Smooth muscle cell of the brain vasculature (primary cell): ENCODE data around the gene PTPN21.

Experiments
- DNase-seq: peaks from one replicate; pipeline ENCODE4 v3.0.0-alpha.2; 2012; ENCODE audit warnings: low read depth, low spot score

PTPN21 gene

GRCh38 chr14:88470542-88471440 is 84.0 kb downstream of the PTPN21 start:
- no peak for DNase-seq

GRCh38 chr14:88468406-88468805 is 86.4 kb downstream of the PTPN21 start:
- no peak for DNase-seq

DNA sequence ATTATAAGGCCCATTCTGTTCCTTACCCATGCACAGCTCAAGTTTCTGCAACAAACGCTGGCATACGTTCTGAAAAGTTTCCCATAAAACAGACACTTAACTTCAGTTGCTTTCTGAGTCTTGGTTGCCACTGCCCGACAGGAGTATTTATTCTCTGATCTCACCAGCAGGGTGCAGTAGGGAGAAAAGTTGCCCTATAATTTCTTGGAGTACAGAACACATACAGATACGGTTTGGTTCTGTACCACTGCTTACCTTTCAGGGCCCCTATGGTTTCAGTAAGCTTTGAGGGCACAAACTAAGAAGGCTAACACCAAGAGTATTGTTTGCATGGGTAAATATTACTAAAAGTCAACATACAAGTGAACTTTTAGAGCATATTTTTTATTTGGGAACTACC is 91.5 kb downstream of the PTPN21 start:
- no peak for DNase-seq

DNA sequence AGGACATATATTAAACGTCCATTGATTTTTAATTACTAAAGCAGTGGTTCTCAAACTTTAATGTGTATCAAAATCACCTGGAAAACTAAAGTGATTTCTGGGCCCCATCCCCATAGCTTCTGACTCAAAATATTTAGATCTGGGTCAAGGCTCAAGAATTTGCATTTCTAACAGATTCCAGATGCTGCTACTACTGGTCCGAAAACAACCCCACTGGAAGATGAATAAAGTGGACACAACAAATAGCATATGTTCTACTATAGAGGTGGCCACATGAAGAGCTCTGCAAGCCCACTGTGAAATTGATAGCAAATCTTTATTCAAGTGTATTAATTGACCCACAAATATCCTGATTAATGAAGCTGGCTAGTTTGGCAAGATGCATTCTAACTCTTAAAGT is 99.9 kb downstream of the PTPN21 start:
- no peak for DNase-seq

DNA sequence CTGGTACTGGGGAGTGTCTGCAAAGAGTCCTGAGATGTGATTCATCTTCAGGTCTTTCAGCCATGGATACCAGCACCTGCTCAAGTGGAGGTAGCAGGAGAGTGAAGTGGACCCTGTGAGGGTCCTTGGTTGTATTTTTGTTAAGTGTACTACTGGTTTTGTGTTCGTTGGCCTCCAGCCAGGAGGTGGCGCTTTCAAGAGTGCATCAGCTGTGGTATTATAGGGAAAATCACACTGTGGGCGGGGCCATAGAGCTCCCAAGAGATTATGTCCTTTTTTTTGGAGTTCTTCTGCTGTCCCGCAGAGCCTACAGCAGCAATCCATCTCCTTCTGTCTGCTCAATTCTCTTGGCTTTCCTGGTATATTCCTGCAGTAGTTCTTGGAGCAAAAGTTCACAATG is 102.6 kb downstream of the PTPN21 start:
- no peak for DNase-seq

GRCh38 chr14:88439088-88439487 is 115.7 kb downstream of the PTPN21 start:
- DNase-seq: no peak

DNA sequence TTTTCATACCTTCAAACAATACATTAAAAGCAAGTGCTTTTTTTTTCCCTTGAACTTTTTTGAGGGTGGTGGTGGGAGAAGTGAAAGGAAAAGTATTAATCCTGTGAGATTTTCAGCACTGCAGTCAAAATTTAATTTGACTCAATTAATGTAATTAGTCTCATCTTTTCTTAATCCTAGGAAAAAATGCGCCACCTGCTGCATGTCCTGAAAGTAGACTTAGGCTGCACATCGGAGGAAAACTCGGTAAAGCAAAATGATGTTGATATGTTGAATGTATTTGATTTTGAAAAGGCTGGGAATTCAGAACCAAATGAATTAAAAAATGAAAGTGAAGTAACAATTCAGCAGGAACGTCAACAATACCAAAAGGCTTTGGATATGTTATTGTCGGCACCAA is 117.1 kb downstream of the PTPN21 start:
- no peak for DNase-seq

GRCh38 chr14:88430976-88431375 is 123.8 kb downstream of the PTPN21 start:
- no peak for DNase-seq

- no peak for DNase-seq
These were observed 128.5 kb downstream of the PTPN21 start for GRCh38 chr14:88426271-88426670.

GRCh38 chr14:88424573-88424972 is 130.2 kb downstream of the PTPN21 start:
- no peak for DNase-seq

DNA sequence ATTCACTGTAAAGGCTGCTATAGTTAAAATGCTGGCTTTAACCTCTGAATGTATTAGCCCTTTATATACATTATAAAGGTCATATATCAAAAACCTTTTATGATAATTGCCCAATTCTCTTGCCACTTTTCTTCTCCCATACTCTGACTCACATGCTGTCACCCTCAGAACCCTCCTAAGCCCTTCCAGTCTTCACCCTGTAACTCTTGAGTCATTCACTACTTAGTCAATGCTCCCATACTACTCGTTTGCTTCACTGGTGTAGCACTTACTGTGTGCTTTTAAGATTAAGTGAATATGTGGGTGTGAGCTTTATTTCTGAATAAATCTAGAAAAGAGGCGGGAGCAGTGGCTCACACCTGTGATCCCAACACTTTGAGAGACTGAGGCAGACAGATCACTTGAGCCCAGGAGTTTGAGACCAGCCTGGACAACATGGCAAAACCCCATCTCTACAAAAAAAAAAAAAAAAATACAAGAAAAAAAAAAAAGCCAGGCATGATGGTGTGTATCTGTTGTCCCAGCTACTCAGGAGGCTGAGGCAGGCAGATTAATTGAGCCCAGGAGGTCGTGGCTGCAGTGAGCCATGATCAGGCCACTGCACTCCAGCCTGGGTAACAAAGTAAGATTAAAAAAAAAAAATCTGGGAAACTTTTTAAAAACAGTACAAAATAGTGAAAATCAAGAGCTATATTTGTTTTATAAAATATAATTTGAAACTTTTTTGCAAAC is 131.7 kb downstream of the PTPN21 start:
- no peak for DNase-seq

GRCh38 chr14:88422047-88422446 is 132.8 kb downstream of the PTPN21 start:
- no peak for DNase-seq

GRCh38 chr14:88421286-88421685 is 133.5 kb downstream of the PTPN21 start:
- DNase-seq: no peak

- no peak for DNase-seq
These were observed 134.6 kb downstream of the PTPN21 start for GRCh38 chr14:88420187-88420586.

DNA sequence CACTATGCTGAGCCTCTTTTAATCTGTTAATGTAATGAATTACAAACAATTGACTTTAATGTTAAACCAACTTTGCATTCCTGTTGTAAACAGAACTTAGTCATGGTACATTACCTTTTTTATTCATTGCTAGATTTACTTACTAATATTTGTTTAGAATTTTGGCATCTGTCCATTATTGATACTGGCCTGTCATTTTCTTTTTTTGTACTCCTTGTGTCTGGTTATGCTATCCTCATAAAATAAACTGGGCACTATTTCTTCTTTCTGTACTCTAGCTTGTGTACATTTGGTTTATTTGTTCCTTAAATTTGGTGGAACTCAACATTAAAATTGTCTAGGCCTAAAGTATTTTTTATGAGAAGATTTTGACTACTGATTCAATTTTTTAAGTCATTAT is 137.2 kb downstream of the PTPN21 start:
- no peak for DNase-seq
